Trophoblast cell (in vitro differentiated cells and primary cell): ENCODE measurements around the gene C17orf67.
A peak's percentile ranks its signal among the peaks of the same experiment; 100 is the strongest.

Experiments used
- DNase-seq, 2 donors: peaks; one replicate each; pipeline ENCODE4 v3.0.0-alpha.2; 2016
- H2AFZ ChIP-seq: 2 replicates; pipeline ENCODE4 v1.6.1; 2013; ENCODE audit warnings: low read length, moderate library complexity, mild to moderate bottlenecking; ENCODE audit not compliant: insufficient read depth, poor library complexity
- H2AK5ac ChIP-seq: 2 replicates; pipeline ENCODE4 v1.6.1; 2013; ENCODE audit warnings: mild to moderate bottlenecking, low read length
- H2BK120ac ChIP-seq: 2 replicates; pipeline ENCODE4 v1.6.1; 2013; ENCODE audit warnings: low read length, mild to moderate bottlenecking, moderate library complexity; ENCODE audit not compliant: insufficient read depth, poor library complexity
- H2BK12ac ChIP-seq: 2 replicates; pipeline ENCODE4 v1.6.1; 2013; ENCODE audit warnings: mild to moderate bottlenecking, low read length, moderate library complexity
- H2BK5ac ChIP-seq: 2 replicates; pipeline ENCODE4 v1.6.1; 2013; ENCODE audit warnings: low read length, low read depth, moderate library complexity, mild to moderate bottlenecking; ENCODE audit not compliant: poor library complexity
- H3K14ac ChIP-seq: 2 replicates; pipeline ENCODE4 v1.6.1; 2013; ENCODE audit warnings: mild to moderate bottlenecking, low read length
- H3K18ac ChIP-seq: 2 replicates; pipeline ENCODE4 v1.6.1; 2013; ENCODE audit warnings: mild to moderate bottlenecking, low read length
- H3K23ac ChIP-seq: 2 replicates; pipeline ENCODE4 v1.6.1; 2013; ENCODE audit warnings: low read length
- H3K27ac ChIP-seq: 2 replicates; pipeline ENCODE4 v1.5.1; 2013; ENCODE audit warnings: low read depth, mild to moderate bottlenecking, inconsistent platforms, low read length, moderate library complexity
- H3K27me3 ChIP-seq: 2 replicates; pipeline ENCODE4 v1.6.1; 2013; ENCODE audit warnings: inconsistent platforms, mild to moderate bottlenecking, low read length, moderate library complexity; ENCODE audit not compliant: insufficient read depth
- H3K36me3 ChIP-seq, 2 experiments: 1 replicate in 1 of 2; 2 replicates in 1 of 2; pipeline ENCODE4 v1.6.1; 2013; ENCODE audit warnings: low read length in 2 of 2, mild to moderate bottlenecking in 2 of 2, moderate library complexity in 1 of 2; ENCODE audit not compliant: insufficient read depth in 2 of 2, control insufficient read depth in 1 of 2
- H3K4ac ChIP-seq: 2 replicates; pipeline ENCODE4 v1.6.1; 2013; ENCODE audit warnings: low read depth, mild to moderate bottlenecking, low read length, moderate library complexity
- H3K4me1 ChIP-seq, 2 experiments: 1 replicate in 1 of 2; 2 replicates in 1 of 2; pipeline ENCODE4 v1.6.1; 2013; ENCODE audit warnings: low read length in 2 of 2, mild to moderate bottlenecking in 2 of 2, moderate library complexity in 1 of 2; ENCODE audit not compliant: insufficient read depth in 2 of 2, control insufficient read depth in 1 of 2
- H3K4me2 ChIP-seq: 2 replicates; pipeline ENCODE4 v1.6.1; 2013; ENCODE audit warnings: inconsistent platforms, mild to moderate bottlenecking, low read length, moderate library complexity
- H3K4me3 ChIP-seq: 2 replicates; pipeline ENCODE4 v1.5.1; 2013; ENCODE audit warnings: mild to moderate bottlenecking, low read depth, low read length, inconsistent platforms
- H3K79me1 ChIP-seq: one replicate; pipeline ENCODE4 v1.6.1; 2013; ENCODE audit warnings: low read length
- H3K79me2 ChIP-seq: 2 replicates; pipeline ENCODE4 v1.6.1; 2013; ENCODE audit warnings: low read length, mild to moderate bottlenecking; ENCODE audit not compliant: control insufficient read depth, insufficient read depth, poor library complexity
- H3K9ac ChIP-seq: 2 replicates; pipeline ENCODE4 v1.6.1; 2013; ENCODE audit warnings: mild to moderate bottlenecking, low read length
- H3K9me3 ChIP-seq: 2 replicates; pipeline ENCODE4 v1.6.1; 2013; ENCODE audit warnings: low read depth, mild to moderate bottlenecking, control low read depth, inconsistent platforms, low read length; ENCODE audit not compliant: insufficient read depth
- H4K12ac ChIP-seq: 2 replicates; pipeline ENCODE4 v1.6.1; 2013; ENCODE audit warnings: low read depth, mild to moderate bottlenecking, low read length, moderate library complexity
- H4K8ac ChIP-seq: 2 replicates; pipeline ENCODE4 v1.6.1; 2013; ENCODE audit warnings: low read depth, mild to moderate bottlenecking, low read length, moderate library complexity
- H4K91ac ChIP-seq: one replicate; pipeline ENCODE4 v1.6.1; 2013; ENCODE audit warnings: low read depth, mild to moderate bottlenecking, low read length, moderate library complexity
- WGBS: extraction: QIAGEN DNeasy Blood & Tissue Kit; methylation state at CpG from one replicate; pipeline ENCODE4 v1.1.7; 2013; ENCODE audit warnings: missing lambda C conversion rate; ENCODE audit not compliant: insufficient read length, insufficient coverage; ENCODE audit errors: extremely low coverage; 5-methylcytosine and 5-hydroxymethylcytosine counted together

Gene C17orf67

DNA sequence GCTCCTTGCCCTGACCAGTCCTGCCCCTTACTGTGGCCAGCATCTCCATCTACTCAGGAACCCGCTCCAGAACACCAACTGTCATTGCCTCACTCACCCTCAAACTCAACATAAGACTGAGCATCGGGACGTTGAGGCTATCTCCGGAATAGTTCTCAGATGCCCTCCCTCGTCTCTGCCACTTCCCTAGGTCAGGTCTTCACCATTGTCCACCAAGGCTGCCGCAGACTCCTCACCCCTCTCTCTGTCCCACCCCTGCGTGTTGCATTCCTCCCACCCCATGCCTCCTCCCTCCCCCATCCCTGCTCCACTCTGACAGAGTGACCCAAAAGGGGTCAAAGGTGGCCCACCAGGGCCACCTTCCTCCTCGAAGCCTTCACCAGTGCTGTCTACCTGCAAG lies 37.2 kb downstream of the C17orf67 start:
- Histone ChIP-seq H4K8ac (no peak overlapping the region), H2AFZ (no peak overlapping the region), H3K4me2 (no peak overlapping the region), H3K9me3 (peaks cover 3% of the 10 kb centered on the region), H3K4me3 (no peak overlapping the region), H3K79me2 (no peaks in the 10 kb centered on the region), H3K14ac (no peak overlapping the region), H3K18ac (no peak overlapping the region), H3K23ac (no peak overlapping the region), H3K27ac (no peak overlapping the region), H3K4ac (no peak overlapping the region), H2BK5ac (no peak overlapping the region), H4K12ac (no peak overlapping the region), H3K4me1 (no peaks in the 10 kb centered on the region), H2BK120ac (no peak overlapping the region), H3K9ac (no peak overlapping the region), H2BK12ac (no peak overlapping the region), H3K79me1 (no peaks in the 10 kb centered on the region), H3K36me3 (no peaks in the 10 kb centered on the region), H3K27me3 (no peaks in the 10 kb centered on the region), H2AK5ac (no peak overlapping the region), H4K91ac (no peak overlapping the region)
- DNase-seq, result no peak
- no CpG with 5 or more reads among the region's 8 CpGs for WGBS

DNA sequence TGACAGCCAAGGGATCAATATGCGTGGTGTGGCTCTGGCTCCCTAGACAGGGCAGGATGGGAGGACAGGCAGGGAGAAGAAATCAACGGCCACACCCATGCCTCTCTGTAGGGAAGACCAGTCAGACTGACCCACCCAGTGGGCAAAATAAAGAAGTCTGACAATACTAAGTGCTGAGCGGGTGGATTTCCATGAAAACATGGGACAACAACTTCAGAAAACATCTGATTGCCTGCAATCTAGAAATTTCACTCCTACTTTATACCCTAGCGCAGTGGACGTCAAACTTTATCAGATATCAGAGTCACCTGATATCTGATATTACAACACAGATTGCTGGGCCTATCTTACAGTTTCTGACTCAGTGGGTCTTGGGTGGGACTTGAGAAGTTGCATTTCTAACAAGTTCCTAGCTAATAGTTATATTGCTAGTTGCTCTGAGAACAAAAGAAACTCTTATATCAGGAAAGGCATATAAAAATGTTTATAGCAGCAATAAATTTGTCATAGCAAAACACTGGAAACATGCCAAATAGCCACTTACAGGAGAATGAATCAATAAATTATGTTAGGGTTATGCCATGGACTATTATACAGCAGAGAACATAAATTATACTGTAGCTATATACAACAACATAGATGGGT lies 38.4 kb downstream of the C17orf67 start:
- no peak overlapping the region for H2AFZ ChIP-seq
- H3K9ac ChIP-seq, result no peak overlapping the region
- no peaks in the 10 kb centered on the region for H3K27me3 ChIP-seq
- H2BK120ac ChIP-seq, result no peak overlapping the region
- no peak overlapping the region for H3K27ac ChIP-seq
- no peak overlapping the region for H3K4ac ChIP-seq
- no peak overlapping the region for H3K23ac ChIP-seq
- H3K18ac ChIP-seq, result no peak overlapping the region
- H4K91ac ChIP-seq, result no peak overlapping the region
- no peak overlapping the region for H2AK5ac ChIP-seq
- no peak overlapping the region for H3K14ac ChIP-seq
- no CpG with 5 or more reads among the region's 5 CpGs for WGBS
- no peak overlapping the region for H2BK5ac ChIP-seq
- H4K12ac ChIP-seq, result no peak overlapping the region
- H4K8ac ChIP-seq, result no peak overlapping the region
- no peaks in the 10 kb centered on the region for H3K79me2 ChIP-seq
- no peak overlapping the region for H3K4me2 ChIP-seq
- no peak overlapping the region for H2BK12ac ChIP-seq
- no peaks in the 10 kb centered on the region for H3K4me1 ChIP-seq
- DNase-seq, result no peak
- peaks cover 3% of the 10 kb centered on the region for H3K9me3 ChIP-seq
- H3K4me3 ChIP-seq, result no peak overlapping the region
- H3K36me3 ChIP-seq, result no peaks in the 10 kb centered on the region
- no peaks in the 10 kb centered on the region for H3K79me1 ChIP-seq

DNA sequence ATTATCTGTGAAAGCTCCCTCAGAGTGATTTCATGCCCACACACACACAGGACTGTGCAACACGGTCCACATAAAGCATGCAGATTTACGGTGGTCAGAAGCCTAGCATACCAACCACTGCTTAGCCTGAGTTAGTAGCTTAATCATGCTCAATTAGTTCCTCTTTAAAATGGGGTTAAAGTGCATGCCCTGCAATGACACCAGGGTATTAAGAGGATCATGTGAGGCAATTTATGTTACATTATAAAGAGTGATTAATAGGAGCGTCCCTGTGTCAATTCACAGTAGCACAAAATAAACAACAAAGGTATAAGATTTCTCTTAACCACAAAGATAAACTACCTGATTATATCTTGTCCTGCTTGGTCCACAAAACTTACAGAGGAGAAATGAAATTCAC lies 39.8 kb downstream of the C17orf67 start:
- no peak overlapping the region for H2BK120ac ChIP-seq
- no peaks in the 10 kb centered on the region for H3K36me3 ChIP-seq
- no peak overlapping the region for H2AK5ac ChIP-seq
- H3K23ac ChIP-seq, result no peak overlapping the region
- H2BK5ac ChIP-seq, result no peak overlapping the region
- no peak overlapping the region for H2BK12ac ChIP-seq
- H2AFZ ChIP-seq, result no peak overlapping the region
- no peaks in the 10 kb centered on the region for H3K27me3 ChIP-seq
- no peak overlapping the region for H3K18ac ChIP-seq
- H3K79me2 ChIP-seq, result no peaks in the 10 kb centered on the region
- no peak overlapping the region for H4K8ac ChIP-seq
- H4K91ac ChIP-seq, result no peak overlapping the region
- no peaks in the 10 kb centered on the region for H3K79me1 ChIP-seq
- no peaks in the 10 kb centered on the region for H3K4me1 ChIP-seq
- no peak overlapping the region for H3K27ac ChIP-seq
- H3K4ac ChIP-seq, result no peak overlapping the region
- H3K4me3 ChIP-seq, result no peak overlapping the region
- H3K14ac ChIP-seq, result no peak overlapping the region
- H3K9ac ChIP-seq, result no peak overlapping the region
- no peak overlapping the region for H3K4me2 ChIP-seq
- DNase-seq, result peak in 1 of 2 donors; percentile 5
- WGBS, result no CpG with 5 or more reads among the region's 3 CpGs
- no peak overlapping the region for H4K12ac ChIP-seq
- peaks cover 3% of the 10 kb centered on the region for H3K9me3 ChIP-seq

DNA sequence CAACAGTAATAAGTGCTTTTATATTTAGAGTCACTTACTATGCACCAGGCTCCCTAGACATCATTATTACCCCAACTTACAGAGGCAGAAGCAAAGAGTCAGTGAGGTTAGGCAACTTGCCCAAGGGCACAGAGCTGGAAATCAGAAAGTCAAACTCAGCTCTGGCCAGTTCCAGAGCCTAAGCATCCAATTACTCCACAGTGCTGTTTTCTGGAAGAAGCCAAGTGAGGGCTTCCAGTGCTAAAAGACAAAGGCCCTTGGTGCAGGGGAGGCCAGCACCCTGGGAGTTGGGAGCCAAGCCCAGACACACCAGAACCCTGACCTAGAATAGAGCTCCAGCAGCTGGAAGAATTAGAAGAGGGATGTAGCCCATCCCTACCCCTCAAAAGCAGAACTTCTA lies 40.2 kb downstream of the C17orf67 start:
- Histone ChIP-seq H2AFZ (no peak overlapping the region), H3K36me3 (no peaks in the 10 kb centered on the region), H2BK12ac (no peak overlapping the region), H2AK5ac (no peak overlapping the region), H3K27ac (no peak overlapping the region), H3K27me3 (no peaks in the 10 kb centered on the region), H2BK5ac (no peak overlapping the region), H3K9me3 (peaks cover 3% of the 10 kb centered on the region), H3K4ac (no peak overlapping the region), H3K4me1 (no peaks in the 10 kb centered on the region), H3K14ac (no peak overlapping the region), H3K18ac (no peak overlapping the region), H3K23ac (no peak overlapping the region), H4K91ac (no peak overlapping the region), H2BK120ac (no peak overlapping the region), H3K9ac (no peak overlapping the region), H3K4me2 (no peak overlapping the region), H3K79me2 (no peaks in the 10 kb centered on the region), H4K12ac (no peak overlapping the region), H3K79me1 (no peaks in the 10 kb centered on the region), H3K4me3 (no peak overlapping the region), H4K8ac (no peak overlapping the region)
- no peak for DNase-seq
